ENCODE results near the gene APOL4.
"Not testable (repeated sequence)": the region's sequence is repeated elsewhere in the genome, so short reads cannot be mapped to it uniquely, and the experiment has no call there.

APOL4 gene

GRCh38 chr22:36231051-36231450, 29.4 kb upstream of the APOL4 start:
- not testable (repeated sequence) for DNase-seq

- DNase-seq = not testable (repeated sequence)
Measured at GRCh38 chr22:36229649-36230048, 28.0 kb upstream of the APOL4 start.

- no peak for DNase-seq
Measured at GRCh38 chr22:36228944-36229343, 27.3 kb upstream of the APOL4 start.

- not testable (repeated sequence) for DNase-seq
Measured at GRCh38 chr22:36228369-36228768, 26.8 kb upstream of the APOL4 start.

GRCh38 chr22:36227806-36228205, 26.2 kb upstream of the APOL4 start:
- DNase-seq = no peak

GRCh38 chr22:36227396-36227795, 25.8 kb upstream of the APOL4 start:
- no peak for DNase-seq

- DNase-seq = no peak
Measured at GRCh38 chr22:36226189-36226588, 24.6 kb upstream of the APOL4 start.

GRCh38 chr22:36225333-36225922, 23.8 kb upstream of the APOL4 start:
- DNase-seq = no peak

GRCh38 chr22:36224245-36224644, 22.6 kb upstream of the APOL4 start:
- DNase-seq = no peak

GRCh38 chr22:36223504-36223903, 21.9 kb upstream of the APOL4 start:
- no peak for DNase-seq

- DNase-seq = no peak
Measured at GRCh38 chr22:36222887-36223450, 21.4 kb upstream of the APOL4 start.

- DNase-seq = peak; percentile 36
Measured at GRCh38 chr22:36221799-36222751, 20.5 kb upstream of the APOL4 start.

GRCh38 chr22:36220451-36220921, 18.9 kb upstream of the APOL4 start:
- DNase-seq = peak; percentile 78

GRCh38 chr22:36218648-36219193, 17.1 kb upstream of the APOL4 start:
- DNase-seq = no peak

GRCh38 chr22:36215981-36216380, 14.4 kb upstream of the APOL4 start:
- no peak for DNase-seq

- DNase-seq = no peak
Measured at GRCh38 chr22:36213586-36213985, 12.0 kb upstream of the APOL4 start.

- DNase-seq = no peak
Measured at GRCh38 chr22:36212901-36213300, 11.3 kb upstream of the APOL4 start.

GRCh38 chr22:36211237-36211861, 9.7 kb upstream of the APOL4 start:
- no peak for DNase-seq

- DNase-seq = no peak
Measured at GRCh38 chr22:36210224-36210623, 8.6 kb upstream of the APOL4 start.

GRCh38 chr22:36209488-36209908, 7.9 kb upstream of the APOL4 start:
- not testable (repeated sequence) for DNase-seq

GRCh38 chr22:36208914-36209313, 7.3 kb upstream of the APOL4 start:
- DNase-seq = no peak

GRCh38 chr22:36208162-36208765, 6.7 kb upstream of the APOL4 start:
- no peak for DNase-seq

GRCh38 chr22:36206255-36206654, 4.6 kb upstream of the APOL4 start:
- no peak for DNase-seq
